ENCODE results near the gene ZNF700.
"Not testable (repeated sequence)": the region's sequence is repeated elsewhere in the genome, so short reads cannot be mapped to it uniquely, and the experiment has no call there.

The ZNF700 gene

GRCh38 chr19:11938383-11938782 lies 13.5 kb downstream of the ZNF700 start:
- not testable (repeated sequence) for DNase-seq (ENCODE audit: low read depth in 2 of 2)

- not testable (repeated sequence) for DNase-seq (ENCODE audit: low read depth in 2 of 2)
Observed at GRCh38 chr19:11941361-11941887, 16.5 kb downstream of the ZNF700 start.

GRCh38 chr19:11942008-11942842 lies 17.3 kb downstream of the ZNF700 start:
- no peak for DNase-seq (ENCODE audit: low read depth in 2 of 2)

- DNase-seq (ENCODE audit: low read depth in 2 of 2), result no peak
Observed at GRCh38 chr19:11942843-11943108, 17.9 kb downstream of the ZNF700 start.

GRCh38 chr19:11944656-11945055 lies 19.7 kb downstream of the ZNF700 start:
- DNase-seq (ENCODE audit: low read depth in 2 of 2), result no peak

GRCh38 chr19:11948646-11949045 lies 23.7 kb downstream of the ZNF700 start:
- DNase-seq (ENCODE audit: low read depth in 2 of 2), result no peak

GRCh38 chr19:11949201-11949600 lies 24.3 kb downstream of the ZNF700 start:
- DNase-seq (ENCODE audit: low read depth in 2 of 2), result no peak

GRCh38 chr19:11949614-11950080 lies 24.7 kb downstream of the ZNF700 start:
- DNase-seq (ENCODE audit: low read depth in 2 of 2), result not testable (repeated sequence)

- no peak for DNase-seq (ENCODE audit: low read depth in 2 of 2)
Observed at GRCh38 chr19:11950312-11950711, 25.4 kb downstream of the ZNF700 start.

GRCh38 chr19:11963566-11964355 lies 38.9 kb downstream of the ZNF700 start:
- DNase-seq (ENCODE audit: low read depth in 2 of 2), result peak; percentile 38 to 62

GRCh38 chr19:11964496-11964857 lies 39.6 kb downstream of the ZNF700 start:
- no peak for DNase-seq (ENCODE audit: low read depth in 2 of 2)

GRCh38 chr19:11964858-11965645 lies 40.1 kb downstream of the ZNF700 start, which contains the start of gene ZNF763:
Gene ZNF763, plus strand, starts transcription at chr19:11965040. Its CDS starts 169 bp downstream, at chr19:11965209.
- peak; percentile 74 to 80 for DNase-seq (ENCODE audit: low read depth in 2 of 2)

- no peak for DNase-seq (ENCODE audit: low read depth in 2 of 2)
Observed at GRCh38 chr19:11970174-11970573, 45.3 kb downstream of the ZNF700 start.

- no peak for DNase-seq (ENCODE audit: low read depth in 2 of 2)
Observed at GRCh38 chr19:11971041-11971440, 46.1 kb downstream of the ZNF700 start.

- DNase-seq (ENCODE audit: low read depth in 2 of 2), result no peak
Observed at GRCh38 chr19:11973019-11973810, 48.3 kb downstream of the ZNF700 start.

- DNase-seq (ENCODE audit: low read depth in 2 of 2), result no peak
Observed at GRCh38 chr19:11978492-11979100, 53.7 kb downstream of the ZNF700 start.

GRCh38 chr19:11979527-11979926 lies 54.6 kb downstream of the ZNF700 start:
- no peak for DNase-seq (ENCODE audit: low read depth in 2 of 2)

- no peak for DNase-seq (ENCODE audit: low read depth in 2 of 2)
Observed at GRCh38 chr19:11982526-11982925, 57.6 kb downstream of the ZNF700 start.

- DNase-seq (ENCODE audit: low read depth in 2 of 2), result no peak
Observed at GRCh38 chr19:11984986-11985385, 60.1 kb downstream of the ZNF700 start.

GRCh38 chr19:11986754-11987153 lies 61.8 kb downstream of the ZNF700 start:
- no peak for DNase-seq (ENCODE audit: low read depth in 2 of 2)

All from stimulated activated CD8-positive, alpha-beta memory T cell treated with anti-CD3 and anti-CD28 coated beads, Interleukin-2, amount 100 ng/mL, for 1 hour (primary cell).